ENCODE data around the gene RABL2B.
"Not testable (repeated sequence)": the region's sequence is repeated elsewhere in the genome, so short reads cannot be mapped to it uniquely, and the experiment has no call there.

RABL2B gene

DNA sequence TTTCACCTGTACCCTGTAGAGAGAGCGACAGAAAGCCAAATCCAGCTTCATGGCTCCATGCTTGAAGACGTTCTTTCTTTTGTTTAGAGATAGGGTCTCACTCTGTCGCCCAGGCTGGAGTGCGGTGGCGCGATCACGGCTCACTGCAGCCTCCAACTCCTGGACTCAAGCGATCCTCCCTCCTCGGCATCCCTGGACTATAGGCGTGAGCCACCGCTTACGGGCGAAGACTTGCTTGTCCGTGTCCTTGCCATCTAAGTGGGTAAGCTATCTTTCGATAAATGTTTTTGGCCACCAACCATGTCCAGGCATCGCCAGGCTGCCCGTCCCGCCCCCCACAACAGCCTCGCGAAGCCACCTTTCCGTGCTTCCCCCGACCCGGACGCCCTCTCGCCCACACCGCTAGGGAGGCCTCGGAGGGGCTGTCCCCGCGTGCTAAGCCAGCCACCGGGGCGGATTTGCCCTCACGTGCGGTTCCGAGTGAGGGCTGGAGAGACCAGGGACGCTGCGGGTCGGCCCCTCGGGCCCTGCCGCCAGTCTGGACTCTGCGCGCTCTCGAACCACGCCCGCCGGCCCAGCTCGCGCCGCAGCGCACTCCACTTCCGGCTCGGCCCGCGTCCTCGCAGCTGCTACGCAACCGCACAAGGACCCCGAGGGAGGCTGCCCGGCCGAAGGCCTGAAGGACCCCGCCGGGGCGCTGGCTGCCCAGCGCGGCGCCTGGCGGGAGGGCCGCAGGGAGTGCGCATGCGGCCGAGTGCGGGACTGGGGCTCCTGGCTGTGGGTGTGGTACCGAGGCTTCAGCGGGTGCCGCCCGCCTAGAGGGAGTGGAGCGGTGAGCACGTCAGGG is at the start of gene RABL2B:
TSS of gene RABL2B (minus strand) at position 604 of the 847 bp plus-strand sequence. CDS start 1,342 bp downstream, outside the sequence.
- DNase-seq = peak; percentile 82

DNA sequence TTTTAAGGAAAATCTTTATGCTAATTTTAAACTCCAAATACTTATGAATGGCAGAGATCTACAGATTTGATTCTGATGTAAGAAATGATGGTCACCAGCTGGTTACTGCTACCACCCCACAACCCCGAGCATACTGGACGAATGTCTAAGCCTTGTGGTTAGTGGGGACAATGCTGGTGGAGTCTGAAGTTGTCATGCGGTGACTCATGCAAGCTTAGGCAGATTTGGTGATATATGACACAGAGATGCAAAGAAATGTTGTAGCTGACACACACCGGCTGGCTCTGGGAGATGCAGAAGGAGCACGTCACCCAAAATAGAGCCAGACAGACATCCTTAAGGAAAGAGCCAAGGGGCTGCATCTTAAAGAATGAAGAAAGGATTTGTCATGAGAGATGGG is 3.5 kb upstream of the RABL2B start:
- not testable (repeated sequence) for DNase-seq

DNA sequence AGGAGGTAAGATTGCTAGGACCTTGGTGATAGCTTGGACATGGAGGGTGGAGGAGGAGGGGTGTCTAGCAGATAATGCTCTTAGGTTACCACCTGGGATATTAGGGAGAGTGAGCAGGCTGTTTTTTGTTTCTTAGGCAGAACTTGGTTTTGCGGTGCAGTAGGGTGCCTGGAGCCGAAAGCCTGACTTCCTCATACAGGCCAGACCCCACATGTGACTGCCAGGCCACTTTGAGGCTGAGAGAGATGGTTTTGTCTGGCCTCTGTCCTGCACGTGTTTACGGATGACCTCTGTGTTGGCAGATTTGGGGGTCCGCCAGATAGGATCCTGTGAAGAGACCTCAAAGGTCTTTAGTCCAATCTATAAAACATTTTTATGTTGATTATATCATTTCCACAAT is 1.9 kb upstream of the RABL2B start:
- DNase-seq = not testable (repeated sequence)

DNA sequence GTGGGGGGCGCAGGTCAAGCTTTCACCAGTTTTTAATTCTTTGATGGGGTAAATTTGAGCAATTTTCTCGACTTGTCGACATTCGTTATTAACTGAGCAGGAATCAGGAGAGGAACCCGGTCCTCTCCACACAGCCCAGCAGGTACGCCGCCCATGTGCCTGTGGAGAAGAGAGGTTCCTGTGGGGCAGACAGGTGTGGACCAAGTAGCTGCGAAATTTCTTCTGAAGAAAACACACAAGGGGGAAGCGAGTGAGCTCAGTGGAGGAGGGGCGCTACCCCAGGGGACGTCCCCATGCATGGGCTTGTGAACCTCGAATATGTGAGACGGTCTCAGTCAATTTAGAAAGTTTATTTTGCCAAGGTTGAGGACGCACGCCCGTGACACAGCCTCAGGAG is 442 bp upstream of the RABL2B start:
- DNase-seq = not testable (repeated sequence)

DNA sequence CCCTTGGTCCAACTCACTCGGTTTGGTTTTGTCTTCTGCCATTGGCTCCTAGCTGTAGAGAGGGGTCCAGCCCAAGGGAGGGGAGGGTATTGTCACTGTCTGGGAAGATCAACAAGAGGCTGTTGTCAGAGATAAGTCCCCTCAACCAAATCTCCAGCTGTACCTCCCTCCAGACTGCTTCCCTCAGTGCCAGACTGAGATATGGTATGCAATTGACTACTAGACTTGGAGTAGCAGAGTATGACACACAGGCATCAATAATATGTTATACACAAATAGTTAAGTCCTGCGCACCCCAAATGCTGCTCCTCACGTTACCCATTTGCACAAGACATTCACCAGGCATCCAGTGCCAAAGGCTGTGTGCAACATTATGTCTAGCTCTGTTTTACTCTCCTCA is 1.2 kb downstream of the RABL2B start:
- DNase-seq = not testable (repeated sequence)

DNA sequence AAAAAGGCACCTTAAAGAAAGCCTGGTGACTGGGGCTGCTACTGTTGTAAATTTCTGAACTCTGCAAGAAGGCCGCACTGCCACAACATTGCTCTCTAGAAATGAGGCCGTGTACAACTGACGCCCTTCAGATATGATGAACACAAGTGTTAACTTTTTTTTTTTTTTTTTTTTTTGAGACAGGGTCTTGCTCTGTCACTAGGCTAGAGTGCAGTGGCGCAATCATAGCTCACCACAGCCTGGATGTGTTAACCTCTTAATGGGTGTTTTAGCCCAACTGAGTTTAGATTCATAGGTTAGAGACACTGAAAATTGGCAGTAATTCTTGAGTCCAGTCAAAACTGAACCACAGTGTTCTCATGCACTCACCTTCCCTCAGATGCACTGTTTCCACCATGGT is 3.2 kb downstream of the RABL2B start:
- not testable (repeated sequence) for DNase-seq

DNA sequence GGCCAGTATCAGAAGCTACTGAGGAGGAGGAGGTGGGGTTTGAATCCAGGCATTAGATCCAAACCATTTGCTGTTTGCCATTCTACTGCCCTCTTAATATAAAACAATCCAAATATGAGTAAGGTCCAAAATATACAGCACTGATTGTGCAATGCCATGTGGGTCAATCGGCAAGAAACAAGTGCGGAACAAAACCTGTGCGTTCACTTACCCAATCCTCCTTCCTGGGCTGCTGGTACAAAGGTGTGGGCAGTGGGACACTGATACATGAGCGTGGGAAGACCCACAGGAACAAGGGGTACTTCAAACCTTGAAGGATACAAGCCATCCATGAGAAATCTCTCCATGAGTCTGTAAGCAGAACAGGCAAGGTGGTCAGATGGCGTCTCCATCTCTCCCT is 5.8 kb downstream of the RABL2B start:
- DNase-seq = not testable (repeated sequence)

DNA sequence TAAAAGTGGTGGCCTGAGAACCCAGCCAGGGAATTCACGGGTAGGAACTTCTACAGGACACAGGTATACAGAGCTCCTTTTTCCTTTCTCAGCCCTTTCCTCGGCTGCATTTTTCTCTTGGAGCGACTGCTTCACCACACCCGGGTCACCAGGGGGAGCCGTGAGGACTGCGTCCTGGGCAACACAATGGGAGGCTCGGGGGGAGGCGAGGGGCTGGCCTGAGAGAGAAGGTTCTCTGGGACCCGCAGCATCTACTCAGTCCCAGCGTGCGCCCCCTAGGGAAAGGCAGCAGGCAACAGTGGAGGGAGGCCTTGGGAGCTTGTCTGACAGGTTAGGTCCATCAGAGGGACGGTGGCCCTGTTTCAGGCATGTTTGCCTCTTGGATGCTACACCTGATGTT is 8.3 kb downstream of the RABL2B start:
- DNase-seq = not testable (repeated sequence)

DNA sequence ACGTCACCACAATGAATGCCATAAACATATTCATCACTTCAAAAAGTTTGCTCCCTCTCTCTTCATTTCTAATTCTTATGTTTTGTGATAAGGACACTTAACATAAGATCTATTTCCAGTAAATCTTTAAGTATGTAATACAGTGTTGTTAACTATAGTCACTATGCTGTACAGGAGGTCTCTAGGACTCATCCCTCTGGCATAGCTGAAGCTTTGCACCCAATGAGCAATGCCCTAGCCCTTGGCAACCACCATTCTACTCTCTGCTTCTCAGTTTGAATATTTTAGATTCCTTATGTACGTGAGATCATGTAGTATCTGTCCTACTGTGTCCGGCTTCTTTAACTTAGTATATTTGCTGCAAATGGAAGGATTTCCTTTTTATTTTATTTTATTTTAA is 19.1 kb downstream of the RABL2B start:
- not testable (repeated sequence) for DNase-seq

DNA sequence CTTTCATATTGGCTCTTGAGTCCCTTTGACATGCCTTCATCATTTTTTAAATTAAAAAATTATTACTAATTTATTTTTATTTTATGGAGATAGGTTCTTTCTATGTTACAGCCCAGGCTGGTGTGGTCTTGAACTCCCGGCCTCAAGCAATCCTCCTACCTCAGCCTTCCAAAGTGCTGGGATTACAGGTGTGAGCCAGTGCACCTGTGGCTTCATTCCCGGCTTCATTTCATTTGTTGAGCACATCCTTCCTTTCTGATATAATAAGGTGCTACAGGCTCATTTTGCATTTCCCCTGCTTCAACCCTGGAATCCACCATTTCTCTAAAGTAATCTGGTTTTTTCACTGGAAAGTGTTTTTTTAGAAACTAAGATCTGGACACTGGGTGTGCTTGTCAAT is 21.6 kb downstream of the RABL2B start:
- DNase-seq = not testable (repeated sequence)

DNA sequence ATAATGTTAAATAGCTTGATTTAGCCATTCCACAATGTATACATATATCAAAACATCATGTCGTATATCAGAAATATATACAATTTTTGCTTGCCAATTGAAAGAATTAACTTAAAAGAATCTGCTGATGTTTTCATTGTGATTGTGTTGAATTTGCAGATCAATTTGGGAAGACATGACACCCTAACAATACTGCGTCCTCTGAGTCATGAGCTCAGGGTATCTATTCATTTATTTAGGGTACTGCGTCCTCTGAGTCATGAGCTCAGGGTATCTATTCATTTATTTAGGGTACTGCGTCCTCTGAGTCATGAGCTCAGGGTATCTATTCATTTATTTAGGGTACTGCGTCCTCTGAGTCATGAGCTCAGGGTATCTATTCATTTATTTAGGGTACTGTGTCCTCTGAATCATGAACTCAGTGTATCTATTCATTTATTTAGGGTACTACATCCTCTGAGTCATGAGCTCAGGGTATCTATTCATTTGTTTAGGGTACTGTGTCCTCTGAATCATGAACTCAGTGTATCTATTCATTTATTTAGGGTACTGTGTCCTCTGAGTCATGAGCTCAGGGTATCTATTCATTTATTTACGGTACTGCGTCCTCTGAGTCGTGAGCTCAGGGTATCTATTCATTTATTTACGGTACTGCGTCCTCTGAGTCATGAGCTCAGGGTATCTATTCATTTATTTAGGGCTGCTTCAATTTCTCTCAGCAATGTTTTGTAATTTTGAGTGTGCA is 23.7 kb downstream of the RABL2B start:
- DNase-seq = not testable (repeated sequence)

DNA sequence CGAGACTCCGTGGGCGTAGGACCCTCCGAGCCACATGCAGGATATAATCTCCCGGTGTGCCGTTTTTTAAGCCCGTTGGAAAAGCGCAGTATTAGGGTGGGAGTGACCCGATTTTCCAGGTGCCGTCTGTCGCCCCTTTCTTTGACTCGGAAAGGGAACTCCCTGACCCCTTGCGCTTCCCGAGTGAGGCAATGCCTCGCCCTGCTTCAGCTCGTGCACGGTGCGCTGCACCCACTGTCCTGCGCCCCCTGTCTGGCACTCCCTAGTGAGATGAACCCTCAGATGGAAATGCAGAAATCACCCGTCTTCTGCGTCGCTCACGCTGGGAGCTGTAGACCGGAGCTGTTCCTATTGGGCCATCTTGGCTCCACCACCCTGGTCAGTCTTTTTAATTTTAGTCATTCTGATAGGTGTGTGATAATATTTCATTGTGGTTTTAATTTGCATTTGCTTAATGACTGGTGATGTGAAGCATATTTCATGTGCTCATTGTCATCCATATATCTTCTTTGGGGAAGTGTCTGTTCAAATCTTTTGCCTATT is 26.4 kb downstream of the RABL2B start:
- DNase-seq = peak; percentile 58

DNA sequence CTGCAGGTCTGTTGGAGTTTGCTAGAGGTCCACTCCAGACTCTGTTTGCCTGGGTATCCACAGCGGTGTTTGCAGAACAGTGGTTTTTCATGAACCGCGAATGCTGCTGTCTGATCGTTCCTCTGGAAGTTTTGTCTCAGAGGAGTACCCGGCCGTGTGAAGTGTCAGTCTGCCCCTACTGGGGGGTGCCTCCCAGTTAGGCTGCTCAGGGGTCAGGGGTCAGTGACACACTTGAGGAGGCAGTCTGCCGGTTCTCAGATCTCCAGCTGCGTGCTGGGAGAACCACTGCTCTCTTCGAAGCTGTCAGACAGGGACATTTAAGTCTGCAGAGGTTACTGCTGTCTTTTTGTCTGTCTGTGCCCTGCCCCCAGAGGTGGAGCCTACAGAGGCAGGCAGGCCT is 27.0 kb downstream of the RABL2B start:
- DNase-seq = not testable (repeated sequence)

DNA sequence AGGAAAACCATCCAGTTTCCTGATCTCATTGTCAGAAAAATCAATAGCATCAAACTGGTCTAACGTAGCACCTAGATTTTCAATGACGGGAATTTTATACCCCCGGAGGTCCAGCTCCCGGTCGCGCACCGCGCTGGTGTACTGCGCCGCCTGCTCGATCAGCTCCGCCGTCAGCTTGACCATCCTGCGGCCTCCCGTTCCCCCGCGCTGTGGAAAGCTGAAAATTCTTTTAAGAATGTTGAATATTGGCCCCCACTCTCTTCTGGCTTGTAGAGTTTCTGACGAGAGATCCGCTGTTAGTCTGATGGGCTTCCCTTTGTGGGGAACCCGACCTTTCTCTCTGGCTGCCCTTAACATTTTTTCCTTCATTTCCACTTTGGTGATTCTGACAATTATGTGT is 28.2 kb downstream of the RABL2B start:
- not testable (repeated sequence) for DNase-seq

DNA sequence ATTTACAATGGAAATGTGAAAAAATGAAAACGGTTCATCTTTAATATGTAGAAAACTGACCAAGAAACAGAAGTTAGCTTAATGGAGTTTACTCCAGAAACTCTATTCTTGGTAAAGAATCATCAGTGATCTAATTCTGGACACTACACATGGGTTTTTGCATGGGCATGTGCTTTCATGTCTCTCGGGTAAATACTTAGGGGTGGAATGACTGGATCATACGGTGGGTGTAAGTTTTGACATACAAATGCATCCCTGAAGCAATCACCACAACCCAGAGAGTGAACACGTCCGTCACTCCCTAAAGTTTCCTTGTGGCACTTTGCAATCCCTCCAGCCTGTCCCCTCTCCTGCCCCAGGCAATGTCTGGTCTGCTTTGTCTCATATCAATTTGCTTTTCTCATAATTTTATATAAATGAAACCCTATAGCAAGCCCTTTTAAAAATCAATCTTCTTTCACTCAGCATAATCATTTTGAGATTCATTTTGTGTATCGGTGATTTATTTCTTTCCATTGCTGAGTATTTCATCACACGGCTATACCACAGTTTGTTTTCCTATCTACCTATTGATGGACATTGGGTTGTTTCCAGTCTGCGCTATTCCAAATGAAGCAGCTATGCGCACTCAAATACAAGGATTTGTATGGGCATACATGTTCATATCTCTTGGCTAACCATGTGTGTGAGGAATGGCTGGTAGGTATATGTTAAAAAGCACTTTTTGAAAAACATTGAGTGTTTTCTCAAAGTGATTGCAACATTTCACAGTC is 33.9 kb downstream of the RABL2B start:
- DNase-seq = not testable (repeated sequence)

DNA sequence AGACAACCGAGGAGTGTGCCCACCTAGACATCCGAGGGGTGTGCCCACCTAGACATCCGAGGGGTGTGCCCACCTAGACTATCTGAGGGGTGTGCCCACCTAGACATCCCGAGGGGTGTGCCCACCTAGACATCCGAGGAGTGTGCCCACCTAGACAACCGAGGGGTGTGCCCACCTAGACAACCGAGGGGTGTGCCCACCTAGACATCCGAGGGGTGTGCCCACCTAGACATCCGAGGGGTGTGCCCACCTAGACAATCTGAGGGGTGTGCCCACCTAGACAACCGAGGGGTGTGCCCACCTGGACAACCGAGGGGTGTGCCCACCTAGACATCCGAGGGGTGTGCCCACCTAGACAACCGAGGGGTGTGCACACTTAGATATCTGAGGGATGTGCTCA is 34.8 kb downstream of the RABL2B start:
- DNase-seq = not testable (repeated sequence)

DNA sequence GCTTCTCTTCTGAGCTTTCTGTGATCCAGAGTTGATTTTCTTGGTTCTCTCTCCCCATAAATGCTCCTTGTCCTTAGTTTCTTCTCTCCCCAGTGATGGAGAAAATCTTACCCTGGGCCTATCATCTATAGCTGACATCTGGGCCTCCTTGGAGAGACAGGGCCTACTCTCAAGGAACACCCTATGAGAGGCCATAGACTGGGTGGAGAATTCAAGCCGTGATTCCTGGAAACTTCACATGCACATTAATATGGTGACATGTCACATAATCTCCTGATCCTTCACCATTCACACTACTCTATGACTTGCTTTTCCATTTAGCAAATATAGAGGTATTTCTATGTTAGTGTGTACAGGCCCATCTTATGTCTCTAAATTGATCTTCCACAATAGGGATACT is 35.9 kb downstream of the RABL2B start:
- not testable (repeated sequence) for DNase-seq

DNA sequence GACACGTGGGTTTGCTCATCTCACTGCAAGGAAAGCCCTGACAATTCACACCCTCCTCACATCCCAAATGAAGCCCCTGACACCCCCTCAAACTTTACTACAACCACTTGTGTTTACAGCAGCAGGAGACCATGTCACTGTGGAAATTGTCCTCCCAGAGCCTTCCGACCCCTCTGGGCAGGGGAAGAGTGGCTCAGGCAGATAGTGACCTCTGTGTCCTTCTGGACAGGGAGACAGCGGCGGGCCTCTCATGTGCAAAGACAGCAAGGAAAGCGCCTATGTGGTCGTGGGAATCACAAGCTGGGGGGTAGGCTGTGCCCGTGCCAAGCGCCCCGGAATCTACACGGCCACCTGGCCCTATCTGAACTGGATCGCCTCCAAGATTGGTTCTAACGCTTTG is 39.0 kb downstream of the RABL2B start:
- DNase-seq = not testable (repeated sequence)

DNA sequence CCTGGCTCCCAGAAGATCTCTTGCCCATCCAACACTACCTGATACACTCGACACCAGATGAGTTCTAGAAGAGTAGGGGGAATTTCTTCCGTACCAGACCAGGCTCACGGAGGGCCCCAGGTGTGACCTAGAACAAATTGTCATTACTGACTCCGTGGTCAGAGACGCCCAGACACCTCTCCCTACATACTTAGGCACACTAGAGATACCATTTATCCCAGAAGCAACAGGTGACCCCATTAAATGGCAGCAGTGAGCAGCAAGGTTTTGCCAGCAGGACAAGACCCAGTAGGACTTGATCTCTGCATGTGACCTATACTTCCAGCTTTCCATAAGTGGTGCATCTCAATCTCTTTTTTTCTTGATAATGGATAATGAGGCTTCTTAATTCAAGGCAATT is 42.7 kb downstream of the RABL2B start:
- DNase-seq = not testable (repeated sequence)

DNA sequence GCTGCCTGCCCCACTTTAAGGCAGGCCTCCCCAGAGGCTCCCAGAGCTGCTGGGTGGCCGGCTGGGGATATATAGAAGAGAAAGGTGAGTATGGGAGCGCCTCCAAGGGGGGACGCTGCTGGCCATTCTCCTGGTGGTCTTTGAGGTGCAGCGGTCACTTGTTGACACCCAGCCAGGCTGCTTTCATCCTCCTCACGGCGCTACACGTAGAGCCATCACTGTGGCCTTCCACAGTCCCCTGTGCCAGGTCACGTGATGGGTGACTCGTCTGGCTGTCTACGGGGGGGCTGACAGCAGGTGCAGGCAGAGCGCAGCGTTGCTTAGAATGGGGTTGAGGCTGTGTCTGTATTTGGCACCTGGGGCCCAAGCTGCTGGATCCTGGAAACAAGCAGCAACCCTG is 43.5 kb downstream of the RABL2B start:
- no peak for DNase-seq

DNA sequence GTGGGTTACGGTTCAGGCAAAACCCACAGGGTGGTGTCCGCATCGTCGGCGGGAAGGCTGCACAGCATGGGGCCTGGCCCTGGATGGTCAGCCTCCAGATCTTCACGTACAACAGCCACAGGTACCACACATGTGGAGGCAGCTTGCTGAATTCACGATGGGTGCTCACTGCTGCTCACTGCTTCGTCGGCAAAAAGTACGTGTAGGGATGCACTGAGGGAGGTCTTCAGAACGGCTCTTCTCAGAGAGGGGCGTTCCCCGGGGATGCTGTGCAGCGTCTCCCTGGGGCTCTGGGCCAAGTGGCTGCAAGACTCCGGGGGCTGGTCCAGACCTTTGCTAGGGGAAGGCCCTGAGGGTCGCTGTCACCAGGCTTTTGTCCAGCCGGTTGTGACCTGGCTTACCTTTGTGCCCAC is 44.2 kb downstream of the RABL2B start:
- DNase-seq = no peak

DNA sequence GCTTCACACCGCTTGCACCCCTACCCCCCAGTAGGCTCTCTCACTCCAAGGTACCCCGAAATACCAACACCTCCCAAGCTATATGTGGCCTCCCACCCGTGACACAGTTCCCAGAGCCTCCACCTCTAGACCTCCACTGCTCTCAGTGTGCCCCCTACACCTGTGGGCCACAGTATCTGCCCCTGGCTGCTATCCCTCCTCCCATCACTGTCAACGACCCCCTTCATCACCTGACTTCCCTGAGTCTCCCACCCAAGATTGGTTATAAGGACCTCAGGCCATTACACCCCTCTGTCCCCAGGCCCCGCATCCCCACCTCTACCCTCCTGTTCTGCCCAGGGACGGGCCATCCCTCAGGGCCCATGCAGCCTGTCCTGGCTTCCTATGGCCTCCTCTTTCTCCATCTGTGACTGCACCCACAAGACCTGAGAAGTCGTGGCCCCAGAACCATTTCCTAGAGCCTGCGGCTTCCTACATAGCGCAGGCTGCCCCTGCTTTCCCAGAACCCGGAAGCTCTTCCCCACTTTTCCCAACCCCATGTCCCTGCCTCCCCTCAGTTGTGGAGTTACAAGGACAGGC is 44.7 kb downstream of the RABL2B start:
- DNase-seq = no peak
